Measurements from ENCODE around the gene SPINT3.

Gene SPINT3

GRCh38 chr20:45515147-45515913, at the start of gene SPINT3:
Gene SPINT3 (minus strand): TSS chr20:45515622. CDS start chr20:45515608, 14 bp downstream.
- DNase-seq = no peak

- no peak for DNase-seq
Measured at GRCh38 chr20:45564760-45565276, 49.4 kb upstream of the SPINT3 start.

- DNase-seq = no peak
Measured at GRCh38 chr20:45555198-45555597, 39.8 kb upstream of the SPINT3 start.

- no peak for DNase-seq
Measured at GRCh38 chr20:45552456-45552855, 37.0 kb upstream of the SPINT3 start.

- no peak for DNase-seq
Measured at GRCh38 chr20:45550765-45551164, 35.3 kb upstream of the SPINT3 start.

GRCh38 chr20:45548410-45548809, 33.0 kb upstream of the SPINT3 start:
- no peak for DNase-seq

- DNase-seq = no peak
Measured at GRCh38 chr20:45547206-45547770, 31.9 kb upstream of the SPINT3 start, which contains the start of gene EPPIN. Gene EPPIN (minus strand): TSS chr20:45547401. CDS start chr20:45547357, 44 bp downstream.

- DNase-seq = no peak
Measured at GRCh38 chr20:45545754-45546453, 30.5 kb upstream of the SPINT3 start.

- DNase-seq = no peak
Measured at GRCh38 chr20:45545351-45545750, 29.9 kb upstream of the SPINT3 start.

GRCh38 chr20:45539382-45539781, 24.0 kb upstream of the SPINT3 start, which contains the start of gene WFDC6:
Gene WFDC6 (minus strand): TSS chr20:45539482. CDS start chr20:45539407, 75 bp downstream.
- no peak for DNase-seq

GRCh38 chr20:45538209-45538799, 22.9 kb upstream of the SPINT3 start:
- no peak for DNase-seq

GRCh38 chr20:45527294-45527693, 11.9 kb upstream of the SPINT3 start:
- no peak for DNase-seq

- DNase-seq = no peak
Measured at GRCh38 chr20:45523821-45524220, 8.4 kb upstream of the SPINT3 start.

GRCh38 chr20:45518282-45518681, 2.9 kb upstream of the SPINT3 start:
- no peak for DNase-seq

GRCh38 chr20:45510242-45510862, 5.1 kb downstream of the SPINT3 start:
- no peak for DNase-seq

GRCh38 chr20:45509091-45509490, 6.3 kb downstream of the SPINT3 start:
- no peak for DNase-seq

- DNase-seq = no peak
Measured at GRCh38 chr20:45508068-45508886, 7.1 kb downstream of the SPINT3 start.

- no peak for DNase-seq
Measured at GRCh38 chr20:45507011-45507820, 8.2 kb downstream of the SPINT3 start.

- DNase-seq = no peak
Measured at GRCh38 chr20:45506398-45506797, 9.0 kb downstream of the SPINT3 start.

GRCh38 chr20:45503403-45503802, 12.0 kb downstream of the SPINT3 start:
- no peak for DNase-seq

- DNase-seq = no peak
Measured at GRCh38 chr20:45502561-45502960, 12.9 kb downstream of the SPINT3 start.

Measured in NCI-H2227 treated with DMSO at 0.1 percent for 48 hours (cell line).